ENCODE measurements around the gene TAL2. TPM values are rescaled to one million over a fixed set of nuclear protein-coding genes. Genes with fewer than 3 reads are reported as not detected.

Gene TAL2
- total RNA-seq, 1 experiment from 2014 or later = 0.50 TPM

DNA sequence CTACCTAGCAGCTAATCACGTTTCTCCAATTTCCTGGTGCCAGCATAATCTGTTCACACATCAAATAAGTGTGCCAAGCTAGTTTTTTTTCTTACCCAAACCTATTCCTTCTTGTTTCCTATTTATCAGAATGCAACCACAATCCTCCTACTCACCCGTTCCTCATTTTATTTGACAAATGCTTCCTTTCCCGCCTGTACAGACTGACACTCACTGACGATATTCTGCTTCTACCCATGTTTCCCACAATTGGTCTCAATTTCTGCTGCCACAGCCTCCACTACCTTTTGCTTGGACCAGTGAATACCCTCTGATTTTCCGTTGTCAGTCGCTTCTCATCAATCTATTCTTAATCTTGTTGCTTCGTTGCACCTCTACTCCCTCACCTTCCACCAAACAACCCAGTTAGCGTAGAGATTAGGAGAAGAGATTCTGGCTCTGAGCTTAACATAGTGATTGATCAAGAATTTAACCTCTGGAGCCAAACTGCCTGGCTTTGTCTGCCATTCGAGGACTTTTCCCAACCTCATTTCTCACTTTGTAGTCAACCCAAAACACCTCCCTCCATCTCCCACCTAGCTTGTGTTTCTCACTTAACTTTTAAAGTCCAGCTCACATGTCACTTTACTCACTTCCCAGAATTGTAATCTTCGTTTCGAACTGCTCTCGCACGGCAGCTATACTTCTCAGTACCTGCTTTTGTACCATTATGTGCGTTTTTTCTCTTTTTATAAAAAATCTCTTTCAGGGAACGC is 31.4 kb downstream of the TAL2 start:
- Histone ChIP-seq H3K23me2 (ENCODE audit: insufficient read length, low read depth, low read length, poor library complexity, severe bottlenecking) (peaks cover 11% of the 10 kb centered on the region), H2AK5ac (ENCODE audit: insufficient read length, low read length) (no peak overlapping the region), H2AFZ (ENCODE audit: low read length) (no peak overlapping the region), H3K79me2 (ENCODE audit: insufficient read depth, low read length) (no peaks in the 10 kb centered on the region), H3K4ac (ENCODE audit: low read depth, low read length) (no peak overlapping the region), H3K9me3 (ENCODE audit: control insufficient read depth, low read depth, low read length) (no peaks in the 10 kb centered on the region), H3K4me2 (ENCODE audit: insufficient read depth, insufficient read length, low read length) (peak overlapping the region; percentile 88), H3T11ph (ENCODE audit: low read length) (no peak overlapping the region), H3K27ac (ENCODE audit: insufficient read length, low read depth, low read length) (no peak overlapping the region), H3K23ac (ENCODE audit: insufficient read length, low read depth, low read length) (no peak overlapping the region), H4K8ac (replicated peaks; ENCODE audit: insufficient read length, low read depth, low read length) (no peak overlapping the region), H4K20me1 (ENCODE audit: control insufficient read depth, insufficient read depth, insufficient read length) (no peaks in the 10 kb centered on the region), H2BK15ac (ENCODE audit: low read depth, low read length) (no peak overlapping the region), H2BK120ac (ENCODE audit: low read depth, low read length, poor library complexity, severe bottlenecking) (no peak overlapping the region), H4K5ac (ENCODE audit: insufficient read length, low read depth, low read length) (no peak overlapping the region), H3K79me1 (ENCODE audit: insufficient read depth, low read depth, low read length, poor library complexity, severe bottlenecking) (no peaks in the 10 kb centered on the region), H3K27me3 (ENCODE audit: insufficient read depth, low read length) (peaks cover 15% of the 10 kb centered on the region; the same call in 1 of the 2 replicates), H3K9ac (ENCODE audit: extremely low read depth, insufficient read length, low read length) (peak overlapping the region; percentile 55), H3K18ac (ENCODE audit: insufficient read length, low read depth, low read length) (no peak overlapping the region), H3K4me1 (ENCODE audit: insufficient read depth, low read length) (no peaks in the 10 kb centered on the region), H3K56ac (ENCODE audit: insufficient read length, low read depth, low read length) (no peak overlapping the region), H2BK20ac (ENCODE audit: low read depth, low read length, poor library complexity, severe bottlenecking) (no peak overlapping the region), H2BK12ac (ENCODE audit: insufficient read length, low read depth, low read length) (no peak overlapping the region), H2BK5ac (ENCODE audit: insufficient read length, low read length) (no peak overlapping the region), H4K91ac (ENCODE audit: insufficient read length, low read depth, low read length) (no peak overlapping the region), H3K14ac (ENCODE audit: insufficient read depth, low read length) (no peak overlapping the region)
- DNase-seq = no peak
- H3K4me3 Mint-ChIP-seq = peak overlapping the region; percentile 62 to 82
- TF ChIP-seq, protein P1, sequence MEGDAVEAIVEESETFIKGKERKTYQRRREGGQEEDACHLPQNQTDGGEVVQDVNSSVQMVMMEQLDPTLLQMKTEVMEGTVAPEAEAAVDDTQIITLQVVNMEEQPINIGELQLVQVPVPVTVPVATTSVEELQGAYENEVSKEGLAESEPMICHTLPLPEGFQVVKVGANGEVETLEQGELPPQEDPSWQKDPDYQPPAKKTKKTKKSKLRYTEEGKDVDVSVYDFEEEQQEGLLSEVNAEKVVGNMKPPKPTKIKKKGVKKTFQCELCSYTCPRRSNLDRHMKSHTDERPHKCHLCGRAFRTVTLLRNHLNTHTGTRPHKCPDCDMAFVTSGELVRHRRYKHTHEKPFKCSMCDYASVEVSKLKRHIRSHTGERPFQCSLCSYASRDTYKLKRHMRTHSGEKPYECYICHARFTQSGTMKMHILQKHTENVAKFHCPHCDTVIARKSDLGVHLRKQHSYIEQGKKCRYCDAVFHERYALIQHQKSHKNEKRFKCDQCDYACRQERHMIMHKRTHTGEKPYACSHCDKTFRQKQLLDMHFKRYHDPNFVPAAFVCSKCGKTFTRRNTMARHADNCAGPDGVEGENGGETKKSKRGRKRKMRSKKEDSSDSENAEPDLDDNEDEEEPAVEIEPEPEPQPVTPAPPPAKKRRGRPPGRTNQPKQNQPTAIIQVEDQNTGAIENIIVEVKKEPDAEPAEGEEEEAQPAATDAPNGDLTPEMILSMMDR (conservative IDR thresholded peaks at IDR 0.05) = no peak
- peaks cover 16 to 17% of the 10 kb centered on the region in 2 experiments for H3K4me1 Mint-ChIP-seq
- no peaks in the 10 kb centered on the region for H3K36me3 Mint-ChIP-seq (ENCODE audit: insufficient read depth in 1 of 3, low read depth in 3 of 3)
- no peaks in the 10 kb centered on the region for H3K9me3 Mint-ChIP-seq
- no peak overlapping the region for H3K27ac Mint-ChIP-seq
- WGBS (ENCODE audit: extremely low coverage, insufficient read length, low lambda C conversion rate) = no CpG with 5 or more reads among the region's 15 CpGs
- peaks cover 55% of the 10 kb centered on the region for H3K27me3 Mint-ChIP-seq (ENCODE audit: low read depth)

Measured in H9 (cell line).